Measurements from ENCODE around the gene CDH12.

DNA sequence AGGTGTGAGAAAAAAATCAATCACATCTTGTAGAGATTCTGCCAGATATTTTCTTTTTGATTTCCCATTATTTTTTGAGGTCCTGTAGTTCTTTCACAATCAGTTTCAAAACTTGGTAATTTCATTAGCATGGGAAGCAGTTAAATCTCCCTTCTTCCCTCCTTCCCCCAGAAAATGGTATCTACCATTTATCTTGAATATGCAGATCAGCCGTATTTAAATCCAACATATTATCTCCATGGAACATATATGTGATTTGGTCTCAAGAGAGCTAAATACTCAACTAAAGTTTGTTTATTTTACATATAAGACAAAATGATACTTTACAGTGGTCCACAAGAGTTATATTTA is 1034.8 kb downstream of the CDH12 start:
- TF ChIP-seq POLR2A (IDR thresholded peaks at IDR 0.05; ENCODE audit: low read length), result no peak
- TF ChIP-seq GATA1 (IDR thresholded peaks at IDR 0.05; ENCODE audit: low read depth, low read length), result no peak

Data from erythroblast (primary cell).